GM21825 (cell line): Measurements from ENCODE around the gene SLC6A6.
"Not testable (repeated sequence)": the region's sequence is repeated elsewhere in the genome, so short reads cannot be mapped to it uniquely, and the experiment has no call there.

Experiments
- ATAC-seq: cut with Tn5 transposase; IDR thresholded peaks from one replicate; pipeline ENCODE4 v1.9.1; 2021; ENCODE audit warnings: mild to moderate bottlenecking, moderate library complexity; ENCODE audit not compliant: unreplicated experiment

Gene SLC6A6

DNA sequence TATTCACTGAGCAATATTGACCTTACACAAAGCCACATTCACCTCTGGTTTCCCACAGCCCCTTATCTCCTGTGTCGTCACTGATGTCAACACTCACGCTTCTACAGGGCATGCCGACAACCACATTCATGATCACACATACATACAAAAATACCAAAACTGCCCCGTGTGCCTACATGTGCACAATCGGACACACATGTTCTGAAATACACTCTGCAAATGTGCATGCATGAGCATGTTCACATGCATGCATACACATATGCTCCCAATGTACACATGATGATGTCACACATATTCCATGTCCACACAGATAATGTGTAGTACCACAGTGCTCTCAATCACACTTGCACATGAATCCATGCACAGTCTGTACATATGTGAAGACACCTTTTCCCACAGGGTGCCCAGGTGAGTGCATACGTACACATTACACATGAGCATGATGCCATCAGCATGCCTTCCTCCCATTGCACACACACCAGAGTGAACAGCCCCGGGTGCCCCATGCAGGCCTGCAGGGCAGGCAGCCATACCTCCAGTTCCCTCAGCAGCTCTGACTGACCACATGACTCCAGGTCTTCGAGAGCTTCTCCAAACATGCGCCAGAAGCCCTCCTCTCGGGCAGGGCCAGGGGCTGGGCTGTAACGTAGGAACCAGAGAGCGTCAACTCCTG, 100.8 kb downstream of the SLC6A6 start:
- no peak for ATAC-seq

DNA sequence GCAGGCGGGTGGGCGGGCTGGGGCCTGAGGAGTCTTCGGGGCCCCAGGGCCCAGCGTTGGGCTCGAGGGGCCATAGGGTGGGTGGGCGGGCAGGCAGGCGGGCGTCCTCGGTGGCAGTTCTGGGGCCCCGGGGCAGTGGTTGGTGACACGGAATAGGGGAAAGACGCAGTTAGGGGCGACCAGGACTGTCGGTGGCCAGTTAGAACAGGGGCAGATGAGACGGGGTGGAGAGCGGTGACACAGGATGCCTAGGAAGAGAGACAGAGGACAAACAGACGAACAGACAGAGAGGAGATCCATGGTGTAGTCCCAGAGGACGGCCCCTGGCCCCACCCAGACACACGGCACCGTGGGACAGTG, 101.3 kb downstream of the SLC6A6 start:
- ATAC-seq = no peak

DNA sequence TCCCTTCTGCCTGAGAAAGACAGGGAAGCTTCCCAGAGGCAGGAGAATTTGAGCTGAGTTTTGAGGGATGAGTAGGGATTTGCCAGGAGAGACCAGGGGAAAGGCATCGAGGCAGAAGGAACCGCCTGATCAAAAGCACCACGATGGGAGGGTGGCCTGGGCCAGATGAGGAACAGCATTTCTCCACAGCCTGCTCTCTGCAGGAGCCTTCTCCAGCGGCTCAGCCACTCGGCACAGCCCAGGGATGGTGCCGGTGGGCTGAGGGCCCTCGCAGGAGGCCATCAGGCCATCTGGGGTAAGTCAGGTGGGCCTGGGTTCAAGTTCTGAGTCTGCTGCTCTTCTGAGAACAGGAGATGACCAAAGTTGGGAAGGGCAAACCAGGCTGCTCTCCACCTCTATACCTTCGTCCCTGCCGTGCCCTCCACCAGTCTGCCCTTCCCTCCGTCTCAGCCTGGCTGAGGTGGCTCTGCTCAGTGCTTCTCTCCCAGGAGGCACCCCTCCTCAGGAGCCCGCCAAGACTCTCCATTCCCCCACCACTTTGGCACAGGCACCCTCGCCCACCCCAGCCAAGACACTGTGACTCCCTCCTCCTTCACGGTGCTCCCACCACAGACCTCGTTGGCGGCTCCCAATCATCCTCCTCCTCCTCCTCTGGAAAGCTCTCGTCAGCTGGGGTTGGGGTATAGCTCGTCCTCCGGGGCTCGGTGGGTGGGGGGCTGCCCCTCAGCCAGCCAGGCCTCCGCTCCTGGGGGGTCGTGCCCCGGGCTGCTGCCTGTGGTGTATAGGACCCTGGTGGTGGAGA, 102.8 kb downstream of the SLC6A6 start:
- no peak for ATAC-seq

DNA sequence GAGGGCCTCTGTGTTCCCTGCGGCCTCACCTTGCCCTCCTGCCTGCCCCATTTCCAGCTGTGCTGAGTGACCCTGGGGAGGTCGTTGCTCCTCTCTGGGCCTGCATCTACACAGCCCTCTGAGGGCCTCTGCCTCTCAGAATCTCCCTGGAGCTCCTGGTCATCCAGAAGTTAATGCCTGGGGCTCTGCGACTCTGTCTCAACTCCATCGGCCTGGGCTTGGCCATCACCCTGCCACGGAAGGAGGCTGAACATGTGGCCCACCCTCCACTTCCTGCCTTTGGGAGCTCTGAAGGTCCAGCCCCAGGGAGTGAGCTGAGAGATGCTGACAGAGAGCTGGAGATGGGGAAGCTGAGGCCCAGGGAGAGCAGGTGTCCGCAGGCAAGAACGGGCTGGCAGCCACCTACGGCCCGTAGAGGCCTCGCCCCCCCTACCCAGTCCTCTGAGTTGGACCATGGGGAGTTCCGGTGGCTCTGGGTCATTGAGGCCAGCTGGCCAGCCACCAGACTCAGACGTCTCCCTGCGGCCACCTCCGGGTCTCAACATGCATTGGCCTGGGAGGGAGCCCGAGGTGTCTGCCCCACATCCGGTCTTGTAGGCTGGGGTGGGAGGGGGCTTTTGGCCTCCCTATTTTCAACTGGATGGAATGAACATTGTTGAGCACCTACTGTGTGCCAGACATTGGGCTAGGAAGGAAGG, 103.5 kb downstream of the SLC6A6 start:
- ATAC-seq = no peak

DNA sequence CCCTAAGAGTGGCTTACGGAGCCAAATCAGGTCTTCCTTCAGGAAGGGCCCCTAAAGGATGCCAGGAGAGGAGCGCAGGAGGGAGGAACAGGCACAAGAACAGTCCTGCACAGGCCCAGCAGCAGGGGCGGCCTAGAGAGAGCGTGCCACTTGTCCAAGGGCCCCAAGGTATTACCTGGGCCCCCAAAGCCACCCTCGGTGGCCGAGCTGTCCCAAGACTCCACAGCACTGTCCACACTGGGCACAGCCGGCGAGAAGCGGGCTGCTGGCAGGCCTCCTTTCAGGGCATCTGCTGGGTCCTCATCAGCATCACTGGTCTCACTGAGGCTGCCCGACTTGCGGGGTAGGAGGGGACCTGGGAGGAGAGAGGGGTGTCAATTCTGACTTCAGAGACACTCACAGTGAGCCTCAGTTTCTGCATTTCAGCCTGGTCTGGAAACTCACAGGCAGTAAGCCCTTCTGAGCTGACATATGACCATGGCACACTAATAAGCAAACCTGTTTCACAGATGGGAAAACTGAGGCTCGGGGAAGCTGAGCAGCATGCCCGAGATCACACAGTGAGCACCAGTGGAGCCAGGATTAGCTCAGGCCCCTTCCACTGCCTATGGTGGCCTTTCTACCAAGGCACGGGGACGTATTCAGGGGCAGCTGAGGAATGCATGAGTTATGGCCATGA, 104.4 kb downstream of the SLC6A6 start:
- ATAC-seq = no peak

DNA sequence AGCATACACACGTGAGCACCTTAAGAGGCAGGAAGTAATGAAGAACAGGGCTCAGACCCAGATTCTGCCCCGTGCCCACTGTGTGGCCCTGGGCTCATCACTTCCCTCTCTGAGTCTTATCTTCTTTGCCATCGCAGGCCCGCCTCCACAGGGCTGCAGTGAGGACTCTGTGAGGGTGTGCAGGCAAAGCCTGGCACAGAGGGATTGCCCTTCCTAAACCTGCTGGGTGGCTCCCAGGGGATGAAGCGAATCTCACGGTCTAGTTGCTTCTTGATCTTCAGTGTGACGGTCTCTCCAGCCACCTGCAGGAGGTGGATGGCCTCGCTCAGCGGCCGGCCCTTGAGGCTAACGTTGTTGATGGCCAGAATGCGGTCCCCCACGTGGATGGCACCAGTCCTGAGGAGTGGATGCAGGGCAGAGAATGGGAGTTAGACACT, 104.9 kb downstream of the SLC6A6 start:
- ATAC-seq = no peak

DNA sequence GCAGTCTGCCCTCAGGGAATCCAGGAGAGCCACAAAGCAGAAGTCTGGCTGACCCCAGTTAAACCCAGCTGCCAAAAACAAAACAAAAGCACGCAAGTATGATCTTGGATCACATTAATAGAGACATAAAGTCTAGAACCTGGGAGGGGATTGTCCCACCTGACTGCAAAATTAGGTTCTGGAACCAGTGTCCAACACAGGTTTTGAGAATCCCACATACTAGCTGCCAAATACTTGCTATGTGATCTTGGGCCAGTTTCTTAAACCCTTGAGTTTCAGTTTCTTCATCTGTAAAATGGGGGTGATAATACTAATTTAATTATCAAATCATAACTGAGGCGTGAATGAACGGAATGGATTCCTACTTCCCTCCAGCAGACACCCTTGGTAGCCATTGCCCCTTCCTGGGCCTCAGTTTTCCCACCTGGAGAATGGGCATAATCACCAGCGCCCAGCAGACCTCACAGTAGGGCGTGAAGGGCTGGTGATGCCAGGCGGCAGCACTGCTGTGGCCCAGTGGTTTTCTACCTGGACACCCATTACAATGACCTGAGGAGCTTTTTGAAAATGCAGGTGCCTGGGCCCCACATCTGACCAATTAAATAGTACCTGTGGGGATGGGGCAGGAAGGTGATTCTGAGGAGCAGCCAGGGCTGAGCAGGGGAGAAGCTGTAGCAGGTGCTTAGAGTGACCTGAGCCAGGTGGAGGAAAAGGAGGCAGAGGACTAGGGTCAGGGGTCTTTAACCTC, 105.5 kb downstream of the SLC6A6 start:
- no peak for ATAC-seq

DNA sequence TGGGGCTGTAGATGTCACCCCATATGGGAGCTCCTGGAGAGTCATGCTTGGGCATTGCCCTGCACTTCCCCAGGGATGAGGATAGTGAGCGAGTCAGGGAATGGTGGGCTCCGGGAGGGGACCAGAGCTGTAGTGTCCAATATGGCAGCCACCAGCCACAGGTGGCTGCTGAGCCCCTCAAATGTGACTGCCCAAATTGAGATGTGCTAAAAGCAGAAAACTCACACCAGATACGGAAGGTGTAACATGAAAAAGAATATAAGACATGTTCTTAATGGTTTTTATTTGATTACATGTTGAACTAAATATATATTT, 106.1 kb downstream of the SLC6A6 start:
- ATAC-seq = no peak

DNA sequence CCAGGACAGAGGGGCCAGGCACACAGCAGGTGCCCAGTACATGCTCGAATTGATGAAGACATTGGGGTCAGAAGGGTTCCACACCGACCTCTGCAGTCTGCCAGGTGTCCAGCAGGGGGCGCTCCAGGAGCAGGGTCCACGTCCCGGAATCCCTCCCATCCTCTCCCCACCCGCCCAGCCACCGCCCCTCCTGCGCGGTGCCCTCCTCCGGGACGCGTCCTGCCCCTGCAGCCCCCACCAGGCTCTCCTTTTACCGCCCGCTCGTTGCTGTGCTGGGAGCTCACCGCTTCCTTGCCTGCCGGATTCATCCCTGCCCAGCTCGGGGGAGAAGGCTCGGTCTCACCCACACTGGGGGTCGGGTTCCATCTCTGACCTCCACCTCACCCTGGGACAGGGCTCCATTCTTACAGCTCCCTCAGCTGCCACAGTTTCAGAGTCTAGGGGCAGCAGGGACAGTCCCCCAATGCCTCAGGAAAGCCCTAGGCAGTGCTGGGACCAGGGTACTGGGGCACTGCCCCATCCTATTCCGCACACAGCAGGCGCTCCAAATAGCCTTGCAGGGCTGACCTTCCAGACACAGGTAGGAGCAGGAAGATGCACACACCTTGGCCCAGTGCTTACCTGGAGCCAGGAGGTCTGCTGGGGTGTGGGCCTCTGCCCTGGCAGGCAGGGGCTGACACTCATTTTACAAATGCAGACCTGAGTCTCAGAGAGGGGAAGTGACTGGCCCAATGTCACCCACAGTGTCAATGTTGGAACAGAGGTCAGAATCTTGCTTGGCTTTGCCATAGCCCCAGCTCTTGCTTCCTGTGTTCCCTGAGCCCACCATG, 106.8 kb downstream of the SLC6A6 start:
- ATAC-seq = no peak

DNA sequence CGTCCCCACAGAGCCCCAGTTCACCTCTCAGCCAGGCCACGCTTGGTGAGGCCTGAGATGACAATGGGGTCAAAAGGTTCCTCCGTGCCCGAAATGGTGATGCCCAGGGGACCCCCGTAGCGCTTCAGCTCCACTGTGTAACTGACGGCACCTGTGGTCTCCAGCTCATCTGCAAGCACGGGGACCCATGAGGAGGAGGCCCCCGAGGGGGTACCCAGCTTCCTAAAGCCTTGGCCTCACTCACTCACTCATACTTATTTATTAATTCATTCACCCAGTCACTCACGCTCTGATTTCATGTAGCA, 107.3 kb downstream of the SLC6A6 start:
- no peak for ATAC-seq

DNA sequence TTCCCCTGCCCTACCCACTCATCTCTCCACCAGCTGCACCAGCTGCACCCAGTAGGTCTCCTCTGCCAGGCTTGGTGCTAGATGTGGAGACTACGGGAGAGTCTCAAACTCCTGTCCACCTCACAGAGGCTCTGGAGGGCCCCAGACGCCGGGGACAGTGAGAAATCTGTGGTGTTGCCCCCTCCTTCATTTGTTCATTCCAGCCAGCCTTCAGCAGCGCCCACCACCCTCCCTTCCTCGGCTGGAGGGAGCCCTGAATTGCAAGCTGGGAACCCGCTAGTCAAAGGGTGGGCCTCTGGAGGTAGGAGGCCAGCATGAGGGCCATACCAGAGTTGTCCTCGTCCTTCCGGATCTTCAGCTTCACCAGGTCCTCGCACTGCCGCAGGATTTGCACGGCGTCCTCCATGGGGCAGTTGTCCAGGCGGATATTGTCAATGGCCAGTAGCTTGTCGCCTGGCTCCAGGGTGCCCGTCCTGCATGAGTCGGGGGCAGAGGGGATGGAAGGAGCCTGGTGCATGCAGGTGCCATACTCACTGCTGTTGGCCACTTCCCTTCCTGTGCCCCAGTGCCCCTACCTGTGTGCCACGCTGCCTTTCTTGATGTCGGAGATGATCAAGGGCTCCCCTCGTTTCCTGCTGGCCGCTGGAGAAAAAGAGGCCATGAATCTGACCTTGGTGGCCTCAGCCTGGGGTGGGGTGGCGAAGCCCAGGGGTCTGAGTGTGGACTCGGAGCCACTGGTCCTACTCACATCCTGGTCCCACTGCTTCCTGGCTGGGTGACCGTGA, 108.6 kb downstream of the SLC6A6 start:
- ATAC-seq = no peak

DNA sequence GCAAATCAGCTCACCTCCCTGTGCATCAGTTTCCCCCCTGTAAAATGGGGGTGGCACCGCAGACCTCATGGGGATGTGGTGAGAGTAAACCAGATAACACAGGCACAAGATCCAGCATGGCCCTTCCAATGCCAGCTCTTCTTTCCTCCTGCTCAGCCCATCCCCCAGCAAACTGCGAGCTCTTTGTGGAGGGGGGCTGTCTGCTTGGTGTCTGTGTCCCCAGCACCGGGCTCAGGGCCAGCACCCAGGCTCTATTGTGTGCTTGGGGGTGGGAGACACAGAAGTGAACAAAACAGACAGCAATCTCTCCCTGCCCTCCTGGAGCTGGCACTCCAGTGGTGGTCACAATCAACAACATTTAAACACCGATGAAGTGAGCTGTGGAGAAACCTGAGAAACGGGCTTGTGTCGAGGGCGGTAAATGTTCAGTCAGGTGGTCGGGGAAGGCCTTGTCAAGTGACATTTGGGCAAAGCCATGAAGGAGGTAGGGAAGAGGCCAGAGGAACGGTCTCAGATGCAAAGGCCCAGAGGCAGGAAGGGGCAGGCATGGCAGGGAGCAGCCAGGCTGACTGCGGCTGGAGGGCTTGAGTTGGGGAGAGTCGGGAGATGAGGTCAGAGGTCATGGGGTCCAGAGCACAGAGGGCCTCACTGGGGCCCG, 109.3 kb downstream of the SLC6A6 start:
- ATAC-seq = no peak

DNA sequence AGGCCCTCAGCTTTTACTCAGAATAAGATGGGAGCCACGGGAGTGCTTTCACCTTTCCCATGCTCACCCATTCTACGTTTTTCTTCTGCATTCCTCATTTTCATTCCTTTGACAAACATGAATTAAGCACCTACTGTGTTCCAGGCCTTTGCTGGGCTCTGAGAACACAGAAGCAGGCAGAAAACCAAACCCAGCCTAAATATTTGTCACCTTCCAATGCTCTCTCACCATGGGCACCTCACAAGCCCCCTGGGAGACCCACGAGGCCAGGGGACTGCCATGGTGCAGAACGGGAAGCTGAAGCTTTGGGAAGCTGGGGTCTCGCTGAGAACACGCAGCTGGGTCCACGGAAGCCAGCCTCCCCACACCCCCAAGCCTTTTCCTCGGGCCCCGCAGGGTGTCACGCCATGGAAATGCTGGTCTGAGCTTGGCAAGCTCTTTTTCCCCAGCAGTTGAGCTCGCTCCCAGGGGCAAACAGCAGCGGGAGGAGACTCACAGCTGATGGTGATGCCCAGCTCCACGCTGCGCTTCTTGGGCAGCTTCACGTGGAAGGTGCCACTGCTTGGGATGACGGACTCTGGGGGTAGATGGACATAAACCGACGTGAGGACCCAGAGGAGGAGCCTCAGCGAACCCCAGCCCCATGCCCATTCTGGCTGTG, 110.0 kb downstream of the SLC6A6 start:
- no peak for ATAC-seq

DNA sequence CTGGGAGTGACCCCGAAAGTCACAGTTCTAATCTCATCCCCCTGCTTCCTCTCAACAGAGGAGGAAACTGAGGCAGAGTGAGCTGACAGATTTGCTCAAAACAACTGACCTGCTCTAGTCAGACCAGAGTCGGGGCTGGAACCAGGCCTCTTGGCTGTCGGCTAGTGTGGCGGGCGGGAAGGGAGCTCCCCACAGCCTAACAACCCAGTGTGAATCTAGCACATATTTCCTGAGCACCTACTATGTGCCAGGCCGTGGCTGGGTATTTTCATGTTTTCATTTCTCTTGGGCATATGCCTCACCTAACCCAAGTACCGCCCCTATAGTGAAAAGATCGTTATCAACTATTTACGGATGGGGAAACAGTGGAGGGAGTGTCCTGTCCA, 110.5 kb downstream of the SLC6A6 start:
- no peak for ATAC-seq

DNA sequence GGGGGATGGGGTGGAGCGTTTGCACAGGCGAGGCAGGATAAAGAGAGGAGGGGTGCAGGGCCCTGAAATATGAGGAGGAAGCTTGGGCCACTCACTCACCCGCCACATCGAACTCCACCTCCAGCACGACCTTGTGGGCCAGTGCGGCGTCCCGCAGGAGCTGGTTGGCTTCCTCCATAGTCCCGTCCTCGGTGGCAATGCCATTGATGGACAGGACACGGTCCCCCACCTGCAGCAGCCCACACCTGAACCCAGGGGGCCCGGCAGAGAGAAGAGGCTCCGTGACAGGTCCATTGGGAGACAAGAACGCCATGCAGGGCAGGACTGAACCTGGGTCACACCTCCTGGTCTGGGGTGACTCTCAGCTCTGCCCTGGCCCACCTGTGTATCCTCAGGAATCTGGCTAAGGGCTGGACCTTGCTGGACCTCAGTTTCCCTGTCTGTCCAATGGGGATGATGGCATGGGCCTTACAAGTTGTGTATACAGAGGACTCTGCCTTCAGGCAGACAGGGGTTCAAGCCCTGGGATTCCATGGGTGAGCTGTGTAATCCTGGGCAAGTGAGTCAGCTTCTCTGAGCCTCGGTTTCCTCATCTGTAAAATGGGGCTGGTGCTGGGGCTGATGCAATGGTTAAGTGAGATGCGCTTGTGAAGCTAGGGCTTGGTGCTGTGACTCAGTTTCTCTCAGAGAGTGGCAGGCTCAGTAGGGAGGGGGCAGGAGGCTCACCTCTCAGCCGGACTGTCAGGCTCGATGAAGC, 111.3 kb downstream of the SLC6A6 start:
- no peak for ATAC-seq

DNA sequence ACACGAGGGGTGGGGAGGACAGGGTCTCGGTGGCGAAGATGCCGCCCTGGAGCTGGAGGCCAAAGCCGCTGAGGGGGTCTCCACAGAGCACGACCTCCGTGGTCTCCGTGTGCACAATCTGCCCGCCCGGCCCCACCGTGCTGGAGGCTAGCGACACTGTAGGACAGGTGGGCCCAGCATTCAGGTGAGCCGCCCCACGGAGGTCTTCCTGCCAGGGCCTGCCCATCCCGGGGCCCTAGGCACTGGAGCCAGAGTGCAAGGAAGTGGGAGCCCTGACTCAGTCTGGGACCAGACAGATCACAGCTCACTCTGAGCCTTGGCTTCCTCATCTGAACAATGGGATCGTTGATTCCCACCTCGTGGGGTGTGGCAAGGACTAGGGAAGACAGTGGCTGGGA, 111.9 kb downstream of the SLC6A6 start:
- ATAC-seq = no peak

DNA sequence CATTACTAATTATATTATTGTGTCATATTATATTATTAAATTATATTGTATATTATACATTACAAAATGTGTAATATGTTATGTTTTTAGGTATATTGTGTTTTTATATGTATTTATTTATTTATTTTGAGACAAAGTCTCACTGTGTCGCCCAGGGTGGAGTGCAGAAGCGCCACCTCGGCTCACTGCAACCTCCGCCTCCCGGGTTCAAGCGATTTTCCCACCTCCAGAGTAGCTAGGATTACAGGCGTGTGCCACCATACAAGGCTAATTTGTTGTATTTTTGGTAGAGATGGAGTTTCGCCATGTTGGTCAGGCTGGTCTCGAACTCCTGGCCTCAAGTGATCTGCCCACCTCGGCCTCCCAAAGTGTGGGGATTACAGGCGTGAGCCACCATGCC, 113.1 kb downstream of the SLC6A6 start:
- not testable (repeated sequence) for ATAC-seq
